PFSK-1 (cell line): Measurements from ENCODE around the gene SPECC1.

Source experiments
- FOXP2 ChIP-seq: optimal IDR thresholded peaks from 2 replicates; pipeline ENCODE3; 2011; ENCODE audit warnings: borderline replicate concordance, control low read depth, inconsistent platforms; ENCODE audit not compliant: insufficient read depth; ENCODE audit errors: extremely low read length, extremely low read depth
- POLR2AphosphoS5 ChIP-seq: IDR thresholded peaks from 2 replicates; pipeline ENCODE4 v1.6.1; 2012; ENCODE audit warnings: low read depth, mild to moderate bottlenecking, control low read depth, low read length, moderate library complexity
- SIN3A ChIP-seq: IDR thresholded peaks from 2 replicates; pipeline ENCODE4 v1.6.1; 2012; ENCODE audit warnings: mild to moderate bottlenecking, low read length, moderate library complexity, borderline replicate concordance; ENCODE audit not compliant: insufficient read depth
- TAF1 ChIP-seq: IDR thresholded peaks from 2 replicates; pipeline ENCODE4 v1.6.1; 2012; ENCODE audit warnings: low read length, control low read depth, borderline replicate concordance; ENCODE audit not compliant: insufficient read depth
- TF ChIP-seq, protein P1 (sequence below), 2 experiments: IDR thresholded peaks; 2 replicates each; pipeline versions ENCODE4 v1.6.1 to v1.8.0; 2011 to 2012; ENCODE audit warnings: low read depth in 2 of 2, low read length in 2 of 2, control low read depth in 1 of 2, inconsistent platforms in 1 of 2, mild to moderate bottlenecking in 1 of 2, moderate library complexity in 1 of 2; ENCODE audit not compliant: insufficient read depth in 1 of 2

Gene SPECC1

DNA sequence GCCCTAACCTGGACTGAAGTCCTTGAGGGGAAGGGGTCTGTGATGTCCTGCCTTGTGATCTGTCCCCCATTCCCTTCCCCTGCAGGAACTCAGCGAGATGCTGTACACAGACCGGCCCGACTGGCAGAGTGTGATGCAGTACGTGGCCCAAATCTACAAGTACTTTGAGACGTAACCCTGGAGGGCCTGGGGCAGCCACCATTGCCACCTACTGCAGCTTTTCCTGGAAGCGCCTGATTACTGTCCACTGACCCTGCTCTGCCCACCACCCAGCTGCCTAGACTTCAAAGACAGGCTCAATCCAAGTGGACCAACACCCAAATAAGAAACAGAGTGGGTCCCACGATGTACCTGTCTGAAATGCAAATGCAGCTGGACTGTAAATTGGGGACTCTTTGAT lies 304.7 kb downstream of the SPECC1 start:
- TF ChIP-seq, protein P1, sequence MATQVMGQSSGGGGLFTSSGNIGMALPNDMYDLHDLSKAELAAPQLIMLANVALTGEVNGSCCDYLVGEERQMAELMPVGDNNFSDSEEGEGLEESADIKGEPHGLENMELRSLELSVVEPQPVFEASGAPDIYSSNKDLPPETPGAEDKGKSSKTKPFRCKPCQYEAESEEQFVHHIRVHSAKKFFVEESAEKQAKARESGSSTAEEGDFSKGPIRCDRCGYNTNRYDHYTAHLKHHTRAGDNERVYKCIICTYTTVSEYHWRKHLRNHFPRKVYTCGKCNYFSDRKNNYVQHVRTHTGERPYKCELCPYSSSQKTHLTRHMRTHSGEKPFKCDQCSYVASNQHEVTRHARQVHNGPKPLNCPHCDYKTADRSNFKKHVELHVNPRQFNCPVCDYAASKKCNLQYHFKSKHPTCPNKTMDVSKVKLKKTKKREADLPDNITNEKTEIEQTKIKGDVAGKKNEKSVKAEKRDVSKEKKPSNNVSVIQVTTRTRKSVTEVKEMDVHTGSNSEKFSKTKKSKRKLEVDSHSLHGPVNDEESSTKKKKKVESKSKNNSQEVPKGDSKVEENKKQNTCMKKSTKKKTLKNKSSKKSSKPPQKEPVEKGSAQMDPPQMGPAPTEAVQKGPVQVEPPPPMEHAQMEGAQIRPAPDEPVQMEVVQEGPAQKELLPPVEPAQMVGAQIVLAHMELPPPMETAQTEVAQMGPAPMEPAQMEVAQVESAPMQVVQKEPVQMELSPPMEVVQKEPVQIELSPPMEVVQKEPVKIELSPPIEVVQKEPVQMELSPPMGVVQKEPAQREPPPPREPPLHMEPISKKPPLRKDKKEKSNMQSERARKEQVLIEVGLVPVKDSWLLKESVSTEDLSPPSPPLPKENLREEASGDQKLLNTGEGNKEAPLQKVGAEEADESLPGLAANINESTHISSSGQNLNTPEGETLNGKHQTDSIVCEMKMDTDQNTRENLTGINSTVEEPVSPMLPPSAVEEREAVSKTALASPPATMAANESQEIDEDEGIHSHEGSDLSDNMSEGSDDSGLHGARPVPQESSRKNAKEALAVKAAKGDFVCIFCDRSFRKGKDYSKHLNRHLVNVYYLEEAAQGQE (IDR thresholded peaks at IDR 0.05; ENCODE audit: insufficient read depth in 1 of 2, low read depth in 2 of 2, low read length in 2 of 2), result no peak
- no peak for TF ChIP-seq FOXP2
- no peak for TF ChIP-seq TAF1
- no peak for TF ChIP-seq POLR2AphosphoS5
- no peak for TF ChIP-seq SIN3A

GRCh38 chr17:20314834-20315233 lies 305.7 kb downstream of the SPECC1 start:
- TF ChIP-seq FOXP2 (no peak), POLR2AphosphoS5 (no peak), TAF1 (no peak), SIN3A (no peak)
- TF ChIP-seq, protein P1 (IDR thresholded peaks at IDR 0.05; ENCODE audit: insufficient read depth in 1 of 2, low read depth in 2 of 2, low read length in 2 of 2), result no peak

DNA sequence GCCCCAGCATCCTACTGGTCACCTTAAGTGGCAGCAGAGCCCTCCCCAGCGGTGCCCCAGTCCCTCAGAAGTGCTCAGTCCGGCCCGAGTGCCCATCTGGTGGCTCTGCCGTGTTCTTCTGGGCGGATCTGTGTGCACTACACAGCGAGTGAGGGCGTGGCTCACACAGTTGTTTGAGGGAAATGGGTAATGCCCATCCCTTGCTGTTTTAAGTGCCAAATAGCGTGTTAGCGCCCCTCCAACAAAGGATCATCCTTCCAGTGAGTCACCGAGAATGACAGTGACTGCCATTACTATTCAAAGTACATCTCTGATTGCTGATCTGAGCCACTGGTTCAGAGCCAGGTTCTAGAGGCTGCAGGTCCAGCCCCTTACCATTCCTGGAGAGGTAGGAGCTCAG lies 306.2 kb downstream of the SPECC1 start:
- TF ChIP-seq TAF1, result no peak
- TF ChIP-seq FOXP2, result no peak
- no peak for TF ChIP-seq SIN3A
- no peak for TF ChIP-seq POLR2AphosphoS5
- TF ChIP-seq, protein P1 (IDR thresholded peaks at IDR 0.05; ENCODE audit: insufficient read depth in 1 of 2, low read depth in 2 of 2, low read length in 2 of 2), result no peak

DNA sequence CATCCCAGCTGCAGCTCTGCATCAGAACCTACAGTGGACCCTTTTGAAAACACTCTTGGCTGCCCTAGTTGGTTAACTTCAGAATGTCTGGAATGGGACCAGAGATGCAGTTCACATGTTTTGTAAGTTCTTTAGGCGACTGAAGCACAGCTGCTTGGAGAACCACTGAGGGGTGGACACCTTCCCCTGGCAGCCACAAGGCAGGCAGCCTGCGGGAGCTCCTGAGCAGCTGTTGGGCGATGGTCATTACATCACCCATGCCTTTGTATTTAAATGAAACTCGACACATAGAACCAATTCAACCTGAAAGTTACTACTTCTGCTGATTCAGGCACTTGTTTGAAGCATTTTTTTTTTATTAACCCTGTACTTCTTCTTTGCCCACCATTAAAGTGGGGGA lies 306.7 kb downstream of the SPECC1 start:
- TF ChIP-seq FOXP2, result no peak
